GM12891 (cell line): ENCODE data around the gene DIP2C.

Experiments used
- POLR2A ChIP-seq: IDR thresholded peaks from 2 replicates; pipeline ENCODE4 v1.6.1; 2011; ENCODE audit warnings: low read depth, low read length, control low read depth
- POLR2AphosphoS5 ChIP-seq: IDR thresholded peaks from 2 replicates; pipeline ENCODE4 v1.6.1; 2011; ENCODE audit warnings: low read depth, low read length, control low read depth
- SPI1 ChIP-seq: IDR thresholded peaks from 2 replicates; pipeline ENCODE4 v1.6.1; 2011; ENCODE audit warnings: low read depth, low read length, control low read depth

DNA sequence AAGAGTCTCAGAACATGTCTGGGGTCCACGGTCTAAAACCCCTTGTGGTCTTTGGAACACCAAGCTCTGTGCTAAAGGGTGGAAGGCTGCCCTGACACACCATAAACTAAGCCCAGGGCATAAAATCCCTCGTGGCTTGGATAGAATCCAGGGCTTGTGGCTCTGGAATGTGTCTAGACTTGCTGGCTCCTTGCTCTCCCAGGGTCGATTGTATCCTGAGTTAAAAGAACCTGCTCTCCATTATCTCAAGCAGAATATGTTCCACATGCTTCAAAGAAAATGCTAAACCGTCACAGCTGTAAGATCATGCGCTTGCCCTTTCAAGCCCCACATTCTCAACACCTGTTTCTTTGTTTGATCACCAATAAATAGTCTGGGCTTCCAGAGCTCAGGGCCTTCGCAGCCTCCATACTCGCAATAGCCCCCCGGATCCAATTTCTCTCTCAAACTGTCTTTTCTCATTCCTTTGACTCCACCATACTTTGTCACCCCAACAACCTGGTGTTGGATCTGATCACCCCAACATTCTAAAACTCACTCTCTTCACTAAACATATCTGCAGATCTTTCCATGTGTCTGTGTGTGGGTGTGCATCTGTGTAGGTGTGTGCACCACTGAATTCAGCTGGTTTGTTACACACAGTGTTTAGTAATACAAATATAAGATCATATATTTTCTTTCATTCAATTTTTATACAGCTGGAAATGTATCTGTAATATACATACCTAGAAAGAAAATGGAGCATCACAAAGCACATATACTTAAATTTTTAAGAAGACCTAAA is 315.8 kb downstream of the DIP2C start:
- no peak for TF ChIP-seq POLR2A
- no peak for TF ChIP-seq POLR2AphosphoS5
- TF ChIP-seq SPI1, result no peak
